Peyer's patch (tissue), 4 donors: ENCODE data around the gene RPL27. TPM values are rescaled to one million over a fixed set of nuclear protein-coding genes. Genes with fewer than 3 reads are reported as not detected.
"Not testable (repeated sequence)": the region's sequence is repeated elsewhere in the genome, so short reads cannot be mapped to it uniquely, and the experiment has no call there.

ENCODE experiments used
- DNase-seq, 3 donors: peaks; one replicate each; pipeline ENCODE4 v3.0.0-alpha.2; 2017 to 2019
- H3K27ac ChIP-seq, 4 donors: fragments of 200-600 bp; sonication (generic); one replicate each; pipeline ENCODE4 v1.5.1; 2016 to 2019
- H3K27me3 ChIP-seq, 2 donors: fragments of 200-600 bp; sonication (generic); one replicate each; pipeline ENCODE4 v1.5.1; 2019
- H3K36me3 ChIP-seq, 3 donors: fragments of 200-600 bp; sonication (generic); one replicate each; pipeline ENCODE4 v1.5.1; 2016 to 2019
- H3K4me1 ChIP-seq, 4 donors: fragments of 200-600 bp; sonication (generic); one replicate each; pipeline ENCODE4 v1.5.1; 2016 to 2019
- H3K4me3 ChIP-seq, 4 donors: fragments of 200-600 bp; sonication (generic); 1 replicate in 3 of 4; 2 replicates in 1 of 4; pipeline ENCODE4 v1.5.1; 2016 to 2019; ENCODE audit warnings: mild to moderate bottlenecking in 1 of 4
- H3K9me3 ChIP-seq, 4 donors: fragments of 200-600 bp; sonication (generic); one replicate each; pipeline ENCODE4 v1.5.1; 2016 to 2019; ENCODE audit warnings: mild to moderate bottlenecking in 1 of 4
- CTCF ChIP-seq, 6 experiments: fragments of 450-650 bp in 4 of 6; fragments of 200-600 bp in 2 of 6; sonication (generic) in 1 of 6; IDR thresholded peaks; one replicate each; pipeline ENCODE4 v1.5.1; 2017 to 2019; ENCODE audit warnings: antibody characterized with exemption in 6 of 6, mild to moderate bottlenecking in 3 of 6, moderate library complexity in 1 of 6
- POLR2A ChIP-seq, 2 donors: fragments of 450-650 bp; IDR thresholded peaks; one replicate each; pipeline ENCODE4 v1.5.1; 2017; ENCODE audit warnings: antibody characterized with exemption in 2 of 2, mild to moderate bottlenecking in 2 of 2, moderate library complexity in 2 of 2
- total RNA-seq, 4 donors: library from RNA; depleted of rRNA; stranded (reverse); fragments of >200 nt; gene quantifications; one replicate each; pipeline ENCODE4 v1.1.0, GENCODE V29; 2016

Gene RPL27
- total RNA-seq, 4 donors from 2014 or later = 331 to 1,066 (median 442) TPM

DNA sequence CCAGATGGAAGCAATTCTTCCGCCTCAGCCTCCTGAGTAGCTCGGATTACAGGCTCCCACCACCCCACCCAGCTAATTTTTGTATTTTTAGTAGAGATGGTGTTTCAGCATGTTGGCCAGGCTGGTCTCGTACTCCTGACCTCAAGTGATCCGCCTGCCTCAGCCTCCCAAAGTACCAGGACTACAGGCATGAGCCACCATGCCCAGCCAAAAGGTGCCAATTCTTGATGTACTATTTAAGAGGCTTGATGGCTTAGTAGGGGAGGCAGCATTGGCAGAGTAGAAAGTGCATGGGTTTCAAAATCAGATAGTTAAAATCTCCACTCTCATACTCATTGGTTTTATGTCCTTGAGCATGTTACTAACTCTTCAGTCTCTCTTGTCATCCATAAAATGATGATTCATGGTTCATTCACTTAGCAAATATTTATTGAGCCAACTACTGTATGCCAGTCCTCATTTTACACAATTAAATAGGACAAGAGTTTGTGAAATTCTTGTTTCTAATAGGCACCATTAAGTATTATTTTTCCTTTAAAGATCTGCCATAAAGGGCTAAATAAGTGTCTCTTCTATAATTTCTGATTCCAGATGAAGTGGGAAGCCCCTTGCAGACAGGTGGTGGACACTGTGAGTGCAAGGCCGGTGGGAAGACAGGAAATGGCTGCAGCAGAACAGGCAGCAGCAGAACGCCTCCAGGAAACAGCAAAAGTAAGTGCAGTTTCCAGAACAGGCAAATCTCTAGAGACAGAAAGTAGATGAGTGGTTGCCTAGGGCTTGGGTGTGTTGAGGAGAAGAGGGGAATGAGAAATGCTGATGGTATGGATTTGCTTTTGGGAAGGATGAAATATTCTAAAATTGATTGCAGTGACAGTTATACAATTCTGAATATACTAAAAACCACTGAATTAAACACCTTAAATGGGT lies 8.2 kb upstream of the RPL27 start:
- H3K4me1 ChIP-seq = peaks cover 0 to 5% (median under 1%) of the 10 kb centered on the region in 4 donors
- H3K36me3 ChIP-seq = peaks cover 0 to 79% (median 0%) of the 10 kb centered on the region in 3 donors
- no peak overlapping the region for H3K4me3 ChIP-seq
- H3K9me3 ChIP-seq = no peaks in the 10 kb centered on the region
- no peak for TF ChIP-seq POLR2A (IDR thresholded peaks at IDR 0.05)
- no peak for TF ChIP-seq CTCF (IDR thresholded peaks at IDR 0.05)
- no peaks in the 10 kb centered on the region for H3K27me3 ChIP-seq
- no peak for DNase-seq
- H3K27ac ChIP-seq = peak overlapping the region in 1 of 4 donors; percentile 13

GRCh38 chr17:42991471-42991870 lies 6.7 kb upstream of the RPL27 start:
- no peaks in the 10 kb centered on the region for H3K4me1 ChIP-seq
- H3K27ac ChIP-seq = no peak overlapping the region
- peaks cover 0 to 71% (median 0%) of the 10 kb centered on the region in 3 donors for H3K36me3 ChIP-seq
- no peaks in the 10 kb centered on the region for H3K9me3 ChIP-seq
- H3K27me3 ChIP-seq = no peaks in the 10 kb centered on the region
- DNase-seq = no peak
- H3K4me3 ChIP-seq = no peak overlapping the region
- TF ChIP-seq CTCF (IDR thresholded peaks at IDR 0.05) (no peak), POLR2A (IDR thresholded peaks at IDR 0.05) (no peak)

DNA sequence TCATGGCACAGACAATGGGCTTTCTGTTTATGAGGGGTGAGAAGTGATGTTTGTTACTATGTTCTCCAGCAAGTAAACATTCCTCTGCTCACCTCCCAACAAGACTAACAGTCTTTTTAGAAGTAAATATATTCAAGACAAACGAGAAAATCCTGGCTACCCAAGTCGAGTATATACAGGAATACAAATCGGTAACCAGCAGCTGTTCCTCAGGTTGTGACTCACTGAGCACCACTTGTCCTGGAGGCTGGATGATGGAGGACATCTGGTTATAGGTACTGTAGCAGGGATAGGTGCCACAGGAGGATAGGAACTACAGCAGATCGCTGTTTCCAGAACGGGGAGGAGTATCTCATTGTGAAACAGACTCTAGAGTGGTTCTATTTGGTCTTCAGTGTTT lies 5.3 kb upstream of the RPL27 start:
- no peak for DNase-seq
- Histone ChIP-seq H3K4me3 (no peak overlapping the region), H3K27ac (no peak overlapping the region), H3K9me3 (no peaks in the 10 kb centered on the region), H3K4me1 (peaks cover 0 to 5% (median 0%) of the 10 kb centered on the region in 4 donors), H3K36me3 (peaks cover 0 to 57% (median 0%) of the 10 kb centered on the region in 3 donors), H3K27me3 (no peaks in the 10 kb centered on the region)
- no peak for TF ChIP-seq POLR2A (IDR thresholded peaks at IDR 0.05)
- TF ChIP-seq CTCF (IDR thresholded peaks at IDR 0.05) = no peak

GRCh38 chr17:42993913-42994312 lies 4.3 kb upstream of the RPL27 start:
- not testable (repeated sequence) for H3K27me3 ChIP-seq, H3K4me3 ChIP-seq, H3K9me3 ChIP-seq, H3K4me1 ChIP-seq, DNase-seq, H3K27ac ChIP-seq
- peaks cover 0 to 46% (median 0%) of the 10 kb centered on the region in 3 donors for H3K36me3 ChIP-seq

DNA sequence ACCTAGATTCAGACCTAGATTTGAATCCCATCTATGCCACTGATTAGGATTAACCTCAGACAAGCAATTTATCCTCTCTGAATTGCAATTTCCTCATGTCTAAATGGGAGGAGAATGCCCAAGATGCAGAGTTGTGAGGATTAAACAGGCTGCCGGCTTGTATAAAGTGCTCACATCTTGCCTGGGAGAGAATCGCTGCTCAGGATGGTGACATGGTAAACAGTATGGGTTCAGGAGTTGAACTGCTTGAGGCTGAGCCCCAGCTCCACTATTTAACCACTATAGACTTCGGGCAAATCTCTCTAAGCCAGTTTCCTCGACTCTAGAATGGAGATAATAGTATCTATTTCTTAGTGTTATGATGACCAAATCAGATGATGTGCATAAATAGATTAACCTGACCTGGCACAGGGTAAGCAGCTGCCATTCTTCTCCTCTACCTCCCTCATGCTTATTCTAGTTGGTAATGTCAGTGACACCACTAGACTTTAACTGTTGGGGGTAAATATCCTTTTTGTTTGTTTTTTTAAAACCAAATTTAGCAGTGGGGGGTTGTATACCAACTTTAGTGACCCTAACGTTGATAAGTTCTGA lies 732 bp upstream of the RPL27 start:
- Histone ChIP-seq H3K4me1 (peaks cover 0 to 10% (median 2%) of the 10 kb centered on the region in 4 donors), H3K27ac (peak overlapping the region; percentile 83 to 94 (median 92)), H3K27me3 (no peaks in the 10 kb centered on the region), H3K36me3 (peaks cover 0 to 41% (median 0%) of the 10 kb centered on the region in 3 donors), H3K9me3 (no peaks in the 10 kb centered on the region), H3K4me3 (peak overlapping the region in 3 of 4 donors; percentile 18 to 31 (median 21))
- DNase-seq = no peak
- no peak for TF ChIP-seq POLR2A (IDR thresholded peaks at IDR 0.05)
- no peak for TF ChIP-seq CTCF (IDR thresholded peaks at IDR 0.05)

DNA sequence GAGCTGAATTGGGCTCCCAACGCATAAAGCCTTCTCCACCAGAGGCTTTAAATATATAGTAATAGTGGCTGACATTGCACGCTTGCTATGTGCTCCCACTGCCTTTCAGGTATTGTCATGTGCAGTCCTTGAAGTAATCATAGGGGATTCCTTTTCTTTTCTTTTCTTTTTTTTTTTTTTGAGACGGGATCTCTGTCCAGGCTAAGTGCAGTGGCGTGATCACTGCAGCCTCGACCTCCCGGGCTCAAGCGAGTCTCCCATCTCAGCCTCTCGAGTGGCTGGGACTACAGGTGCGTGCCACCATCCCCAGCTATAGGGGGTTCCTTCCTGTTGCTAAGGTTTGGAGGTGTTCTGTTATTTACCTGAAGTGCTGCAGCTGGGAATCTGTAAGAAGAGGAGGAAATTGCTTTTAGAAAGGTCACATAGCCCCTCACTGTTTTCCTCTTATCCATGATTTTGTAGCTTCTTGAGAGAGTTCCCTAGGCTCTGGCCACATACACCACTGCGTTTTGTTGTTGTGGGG lies 845 bp downstream of the RPL27 start:
- H3K36me3 ChIP-seq = peaks cover 0 to 42% (median 0%) of the 10 kb centered on the region in 3 donors
- peaks cover 0 to 10% (median 2%) of the 10 kb centered on the region in 4 donors for H3K4me1 ChIP-seq
- TF ChIP-seq CTCF (IDR thresholded peaks at IDR 0.05) (no peak), POLR2A (IDR thresholded peaks at IDR 0.05) (no peak)
- no peak for DNase-seq
- H3K9me3 ChIP-seq = no peaks in the 10 kb centered on the region
- no peaks in the 10 kb centered on the region for H3K27me3 ChIP-seq
- peak overlapping the region; percentile 49 to 79 (median 68) for H3K4me3 ChIP-seq
- H3K27ac ChIP-seq = peak overlapping the region; percentile 83 to 94 (median 92)

DNA sequence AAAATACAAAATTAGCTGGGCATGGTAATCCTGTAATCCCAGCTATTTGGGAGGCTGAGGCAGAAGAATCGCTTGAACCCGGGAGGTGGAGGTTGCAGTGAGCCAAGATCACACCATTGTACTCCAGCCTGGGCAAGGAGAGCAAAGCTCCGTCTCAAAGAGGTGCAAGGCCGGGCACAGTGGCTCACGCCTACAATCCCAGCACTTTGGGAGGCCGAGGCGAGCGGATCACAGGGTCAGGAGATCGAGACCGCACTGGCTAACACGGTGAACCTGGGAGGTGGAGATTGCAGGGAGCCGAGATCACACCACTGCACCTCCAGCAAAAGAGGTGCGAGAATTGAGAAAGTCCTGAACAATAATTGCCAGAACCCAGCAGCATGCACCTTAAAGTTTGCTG lies 2.7 kb downstream of the RPL27 start:
- H3K36me3 ChIP-seq = peaks cover 0 to 42% (median 0%) of the 10 kb centered on the region in 3 donors
- not testable (repeated sequence) for H3K9me3 ChIP-seq

More for the DNA sequence above, 2.7 kb downstream of the RPL27 start:
- not testable (repeated sequence) for H3K4me3 ChIP-seq, DNase-seq, H3K27me3 ChIP-seq, H3K27ac ChIP-seq
- H3K4me1 ChIP-seq = peaks cover 0 to 10% (median 2%) of the 10 kb centered on the region in 4 donors
